ENCODE results near the gene TOM1L2. TPM values are rescaled to one million over a fixed set of nuclear protein-coding genes. Genes with fewer than 3 reads are reported as not detected.
"Not testable (repeated sequence)": the region's sequence is repeated elsewhere in the genome, so short reads cannot be mapped to it uniquely, and the experiment has no call there.

The TOM1L2 gene
- total RNA-seq, 1 donor from 2014 or later = 16.7 TPM

DNA sequence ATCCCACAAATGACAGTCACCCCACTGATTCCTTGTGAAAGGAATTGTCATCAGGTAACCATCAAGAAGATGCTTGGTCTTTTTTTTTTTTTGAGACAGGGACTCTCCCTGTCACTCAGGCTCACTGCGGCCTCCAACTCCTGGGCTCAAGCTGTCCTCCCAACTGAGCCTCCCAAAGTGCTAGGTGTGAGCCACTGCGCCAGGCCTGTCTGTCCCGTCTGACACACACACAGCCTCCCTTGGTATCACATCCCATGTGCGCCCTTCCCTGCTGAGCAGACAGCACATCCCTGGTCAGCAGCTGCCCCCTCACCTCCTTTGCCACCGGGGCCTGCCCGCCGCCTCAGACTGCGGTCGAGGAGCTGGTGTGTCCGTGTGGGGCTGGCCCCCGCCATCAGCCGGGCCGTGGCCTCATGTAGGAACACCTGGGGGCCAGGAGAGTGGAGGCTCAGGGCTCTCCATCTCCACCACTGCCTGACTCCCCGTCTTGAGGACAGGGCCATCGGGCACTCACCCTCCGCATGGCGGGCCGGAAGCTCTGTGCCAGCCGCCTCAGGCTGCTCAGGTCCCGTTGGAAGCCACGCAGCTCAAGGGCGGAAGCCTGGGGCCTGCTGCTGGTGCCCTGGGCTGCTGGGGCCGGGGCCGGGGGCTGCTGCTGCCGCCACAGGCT is 159.0 kb downstream of the TOM1L2 start:
- DNase-seq (ENCODE audit: low spot score in 2 of 2) (no peak), FAIRE-seq (no peak)

DNA sequence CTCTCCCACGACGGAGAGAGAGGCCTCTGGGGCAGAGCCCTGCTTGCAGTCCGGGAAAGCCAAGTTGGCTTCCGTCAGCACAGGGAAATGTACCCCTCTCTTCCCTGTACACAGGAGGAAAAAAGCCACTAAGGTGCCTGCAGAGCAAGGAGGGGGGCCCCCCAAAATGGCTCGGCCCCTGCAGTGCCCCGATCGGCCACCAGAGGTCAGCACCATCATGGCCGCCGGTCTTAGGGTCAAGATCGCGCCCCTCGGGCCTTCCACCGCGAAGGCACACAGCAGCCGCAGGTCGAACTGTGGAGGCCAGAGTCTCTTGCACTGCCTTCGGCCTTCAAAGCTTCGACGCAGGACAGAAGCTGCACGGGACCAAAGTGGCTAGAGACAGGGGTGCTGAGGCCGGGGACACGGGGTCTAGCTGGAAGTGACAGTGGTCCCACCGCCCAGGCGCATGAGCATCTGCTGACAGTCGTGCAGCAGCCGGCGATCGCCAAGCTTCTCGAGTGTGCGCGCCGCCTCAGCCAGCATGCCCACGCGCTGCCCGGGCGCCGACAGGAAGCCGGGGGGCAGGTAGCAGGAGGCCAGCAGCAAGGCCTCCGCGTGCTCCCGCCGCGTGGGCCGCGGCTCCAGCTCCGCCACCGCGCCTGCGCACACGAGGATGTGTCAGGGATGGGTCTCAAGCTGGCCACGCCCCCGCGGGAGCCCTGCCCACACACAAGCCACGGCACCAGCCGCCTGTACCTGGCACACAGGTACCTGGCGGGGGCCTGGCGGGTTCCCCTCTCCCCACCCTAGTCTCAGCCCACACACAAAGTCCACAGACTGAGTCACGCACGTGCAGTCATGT is 159.8 kb downstream of the TOM1L2 start:
- peak; percentile 87 to 92 for DNase-seq (ENCODE audit: low spot score in 2 of 2)
- FAIRE-seq = no peak

DNA sequence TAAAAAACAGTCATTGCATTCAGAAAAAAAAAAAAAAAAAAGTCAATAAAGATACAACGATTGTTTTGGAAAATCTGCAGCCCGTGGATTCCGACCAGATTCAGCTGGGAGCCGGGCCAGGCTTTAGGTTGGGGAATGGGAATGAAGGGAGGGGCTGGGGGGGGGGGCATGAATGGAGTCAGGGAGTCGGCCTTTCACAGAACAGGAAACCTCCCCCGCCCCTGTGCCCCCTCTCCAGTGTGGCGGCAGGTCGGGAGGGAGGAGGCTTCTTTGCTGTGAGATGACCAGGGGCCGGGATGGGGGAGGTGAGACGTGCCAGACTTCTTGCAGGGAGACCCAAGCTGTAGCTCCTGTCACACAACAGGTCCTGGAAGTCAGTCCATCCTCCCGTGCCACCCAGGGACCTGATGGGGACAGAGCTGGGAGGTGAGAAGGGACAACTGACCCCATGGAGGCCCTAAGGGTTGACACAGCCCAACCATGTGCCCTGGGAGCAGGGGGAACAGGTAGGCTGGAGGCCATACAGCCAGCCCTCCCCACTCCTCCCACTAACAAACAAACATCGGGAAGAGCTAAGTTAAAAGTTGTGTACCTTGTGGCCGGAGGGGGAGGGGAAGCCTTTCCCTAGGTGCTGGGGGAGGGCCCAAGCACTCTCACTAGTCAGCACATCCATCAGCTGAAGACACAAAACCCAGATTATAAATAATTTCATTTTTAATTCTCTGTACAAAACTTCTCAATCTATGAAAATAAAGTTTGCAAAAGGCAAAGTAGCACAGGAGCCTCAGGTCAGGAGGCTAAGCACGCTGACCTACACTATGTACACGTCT is 160.6 kb downstream of the TOM1L2 start:
- DNase-seq (ENCODE audit: low spot score in 2 of 2) (peak in 1 of 2 donors; percentile 54), FAIRE-seq (no peak)

DNA sequence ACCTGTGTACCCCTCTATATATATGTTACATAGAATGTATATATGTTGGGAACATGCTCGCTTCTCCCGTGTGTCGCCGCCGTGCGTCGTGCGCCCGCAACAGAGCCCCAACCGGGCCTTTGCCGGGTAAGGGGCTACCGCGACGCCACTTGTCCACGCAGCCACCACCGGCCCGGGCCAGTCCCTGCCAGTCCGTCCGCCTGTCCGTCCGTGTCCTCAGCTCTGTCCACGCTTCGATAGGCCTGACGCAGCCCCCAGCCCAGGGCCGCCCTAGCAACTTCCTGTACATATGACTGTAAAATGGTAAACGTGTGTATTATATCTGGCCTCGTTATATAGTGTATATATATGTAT is 161.3 kb downstream of the TOM1L2 start:
- peak in 1 of 2 donors; percentile 39 for DNase-seq (ENCODE audit: low spot score in 2 of 2)
- no peak for FAIRE-seq

DNA sequence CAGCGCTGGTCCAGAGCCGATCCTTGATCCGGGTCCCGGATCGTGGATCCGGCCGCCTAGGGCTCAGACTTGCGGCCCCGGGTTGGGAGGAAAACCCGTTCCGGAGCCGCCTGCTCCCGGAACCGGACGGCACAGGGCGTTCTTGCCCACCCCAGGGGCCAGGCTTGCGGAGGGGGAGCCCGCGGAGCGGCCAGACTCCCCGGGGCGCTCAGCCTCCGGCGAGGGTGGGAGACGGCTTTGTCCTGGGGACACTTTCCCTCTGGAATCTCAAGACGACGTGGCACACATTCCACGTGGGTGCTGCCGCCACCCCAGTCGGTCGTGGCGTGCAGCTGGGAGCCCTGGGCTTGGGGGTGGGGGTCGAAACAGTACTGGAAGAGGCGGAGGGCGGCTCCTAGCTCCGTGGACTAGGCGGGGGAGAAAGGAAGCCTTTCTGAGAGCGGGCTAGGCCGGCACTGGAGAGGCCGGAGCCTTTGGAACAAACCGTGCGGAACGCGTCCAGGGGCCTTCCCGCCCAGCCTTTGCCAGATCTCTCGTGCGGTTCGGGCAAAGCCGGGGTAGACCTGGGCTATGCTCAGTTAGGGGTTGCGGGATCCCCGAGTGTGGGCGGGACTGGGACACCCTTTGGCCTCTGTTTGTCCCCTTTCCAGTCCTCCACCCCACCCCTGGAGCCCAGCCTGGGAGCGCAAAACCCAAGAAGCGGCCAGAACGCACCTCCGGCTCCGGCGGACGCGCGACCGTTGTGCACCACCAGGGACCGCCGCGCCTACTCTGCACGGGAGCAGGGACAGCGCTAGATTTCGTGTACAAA is 161.9 kb downstream of the TOM1L2 start:
- no peak for FAIRE-seq

DNA sequence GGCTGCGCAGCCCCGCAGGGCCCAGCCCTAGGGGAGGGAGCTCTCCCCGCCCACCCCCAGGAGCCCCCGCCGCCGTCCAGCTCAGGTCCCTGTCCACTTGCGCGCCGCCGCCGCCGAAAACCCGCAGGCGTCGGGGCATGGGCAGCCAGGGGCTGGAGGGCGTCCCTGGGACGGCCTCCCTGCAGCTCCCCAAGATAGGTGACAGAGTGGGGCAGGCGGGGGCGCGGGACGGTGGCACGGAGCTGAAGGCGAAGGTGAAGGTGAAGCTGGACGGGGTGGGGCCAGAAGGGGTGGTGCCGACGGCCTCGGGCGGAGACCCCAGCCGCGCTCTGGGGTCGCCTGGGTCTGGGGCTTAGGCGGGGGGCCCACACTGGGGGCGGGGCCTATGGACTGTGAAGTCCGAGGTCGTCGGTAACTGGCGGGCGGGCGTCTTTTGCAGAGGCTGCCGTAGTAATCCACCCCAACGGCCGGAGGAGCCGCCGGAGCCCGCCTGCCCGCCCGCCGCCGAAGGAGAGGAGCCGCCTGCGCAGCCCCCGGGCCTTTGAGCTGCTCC is 162.6 kb downstream of the TOM1L2 start:
- FAIRE-seq (no peak), DNase-seq (ENCODE audit: low spot score in 2 of 2) (no peak)

More for the DNA sequence above, 161.9 kb downstream of the TOM1L2 start:
- peak; percentile 71 to 76 for DNase-seq (ENCODE audit: low spot score in 2 of 2)

DNA sequence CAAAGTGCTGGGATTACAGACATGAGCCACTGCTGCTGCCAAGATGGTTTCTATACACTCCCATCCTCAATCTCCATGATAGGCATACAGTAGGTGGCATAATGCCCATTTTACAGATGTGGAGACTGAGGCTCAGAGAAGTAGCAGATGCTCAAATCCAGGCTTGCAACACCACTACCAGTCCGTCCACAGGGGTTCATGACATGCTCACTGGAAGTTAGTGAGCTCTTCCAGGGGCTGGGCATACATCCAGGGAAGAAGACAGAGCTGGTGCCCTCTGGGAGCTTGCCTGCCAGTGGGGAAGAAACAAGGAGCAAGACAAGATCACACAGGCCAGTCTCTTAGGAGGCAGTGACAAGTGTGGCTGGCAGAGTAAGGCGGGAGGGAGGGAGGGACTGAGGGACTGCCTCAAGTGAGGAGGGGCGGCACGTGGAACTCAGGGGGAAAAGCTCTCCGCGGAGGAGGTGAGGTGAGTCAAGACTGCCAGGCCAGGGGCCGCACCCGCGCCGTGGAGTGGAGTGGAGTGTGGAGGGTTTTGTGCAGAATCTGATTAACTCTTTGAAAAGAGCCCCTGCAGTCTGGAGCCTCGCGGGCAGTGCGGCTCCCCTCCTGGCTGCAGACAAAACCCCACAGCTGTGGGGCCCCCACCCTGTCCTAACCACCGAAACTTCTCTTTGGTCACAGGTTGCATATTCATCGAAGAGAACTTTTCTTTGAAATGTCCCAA is 163.3 kb downstream of the TOM1L2 start:
- FAIRE-seq = no peak
- peak in 1 of 2 donors; percentile 37 for DNase-seq (ENCODE audit: low spot score in 2 of 2)

DNA sequence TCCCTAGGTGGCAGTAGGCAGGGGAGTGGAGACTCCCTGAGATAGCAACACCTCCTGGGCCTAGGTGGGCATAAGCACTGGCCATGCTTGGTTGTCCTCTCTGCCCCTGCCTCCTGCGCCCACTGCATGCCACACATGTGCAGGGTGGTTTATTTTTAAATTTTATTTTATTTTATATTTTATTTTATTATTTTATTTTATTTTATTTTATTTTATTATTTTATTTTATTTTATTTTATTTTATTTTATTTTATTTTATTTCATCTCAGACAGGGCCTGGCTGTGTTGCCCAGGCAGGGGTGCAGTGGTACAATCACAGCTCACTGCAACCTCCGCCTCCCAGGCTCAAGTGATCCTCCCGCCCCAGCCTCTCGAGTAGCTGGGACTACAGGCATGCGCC is 164.0 kb downstream of the TOM1L2 start:
- FAIRE-seq = not testable (repeated sequence)
- DNase-seq (ENCODE audit: low spot score in 2 of 2) = peak in 1 of 2 donors; percentile 34

DNA sequence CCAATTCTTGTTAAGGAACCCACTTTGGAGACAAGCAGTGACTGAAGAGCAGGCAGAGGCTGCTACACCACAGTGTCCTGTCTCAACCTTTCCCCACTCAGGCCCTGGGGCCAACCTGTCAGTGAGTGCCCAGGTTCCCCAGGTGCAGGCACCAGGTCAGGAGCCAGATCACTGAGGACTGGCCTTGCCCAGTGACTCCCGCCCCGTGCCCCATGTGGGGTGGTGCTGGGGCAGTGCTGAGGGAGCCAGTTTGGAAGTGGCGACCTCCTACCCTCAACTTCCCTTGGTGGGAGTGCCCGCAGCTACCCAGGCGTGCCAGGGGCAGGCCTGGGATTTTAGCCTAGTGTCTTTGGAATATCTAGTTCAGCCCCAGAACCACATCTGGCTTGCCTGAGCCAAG is 164.8 kb downstream of the TOM1L2 start:
- peak in 1 of 2 donors; percentile 19 for DNase-seq (ENCODE audit: low spot score in 2 of 2)
- no peak for FAIRE-seq

DNA sequence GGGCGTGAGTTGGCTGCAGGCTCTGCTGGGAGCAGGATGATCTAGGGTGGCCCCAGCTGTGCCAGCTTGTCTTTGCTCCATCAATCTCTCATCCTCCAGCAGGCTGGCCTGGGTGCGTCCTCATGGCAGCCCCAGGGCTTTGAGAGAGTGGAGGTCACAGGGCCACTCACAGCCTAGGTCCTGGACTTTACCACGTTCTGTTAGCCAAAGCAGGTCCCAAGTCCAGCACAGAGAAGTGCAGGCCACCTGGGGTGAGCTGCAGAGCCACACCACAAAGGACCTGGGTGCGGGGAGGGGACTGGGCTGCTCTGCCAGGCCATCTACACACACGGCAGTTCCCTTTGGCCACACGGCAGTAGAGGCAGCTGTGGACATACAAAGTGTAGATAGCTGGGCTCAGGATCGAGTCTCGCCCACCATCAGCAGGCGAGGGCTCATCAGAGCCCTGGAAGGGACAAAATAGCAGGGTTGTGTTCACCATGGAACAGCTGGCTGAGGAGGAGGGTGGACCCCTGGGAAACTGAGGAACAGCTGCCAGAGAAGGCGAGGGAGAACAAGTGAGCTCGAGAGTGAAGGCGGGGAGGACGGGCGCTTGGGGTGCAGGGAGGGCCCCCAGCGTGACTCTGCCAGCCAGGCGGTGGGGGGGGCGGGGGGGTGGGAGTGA is 165.5 kb downstream of the TOM1L2 start:
- DNase-seq (ENCODE audit: low spot score in 2 of 2) = peak in 1 of 2 donors; percentile 19
- no peak for FAIRE-seq

DNA sequence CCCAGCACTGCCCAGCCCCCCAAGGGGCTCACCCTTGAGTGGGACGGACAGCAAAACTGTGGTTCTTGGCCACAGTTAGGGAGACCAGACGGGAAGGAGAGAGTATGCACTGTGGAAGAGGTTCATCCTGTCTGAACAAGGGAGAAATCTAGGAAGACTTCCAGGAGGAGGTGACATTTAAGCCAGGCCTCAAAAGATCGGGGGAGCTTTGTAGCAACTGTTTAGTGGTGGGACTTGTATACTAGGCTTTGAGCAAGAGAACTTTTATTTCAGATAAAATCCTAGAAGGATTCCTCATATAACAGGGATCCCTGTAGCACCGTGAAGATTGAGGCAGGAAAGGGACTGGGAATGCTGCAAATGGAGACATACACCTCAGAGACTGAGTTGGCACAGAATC is 166.2 kb downstream of the TOM1L2 start:
- FAIRE-seq = no peak
- no peak for DNase-seq (ENCODE audit: low spot score in 2 of 2)

DNA sequence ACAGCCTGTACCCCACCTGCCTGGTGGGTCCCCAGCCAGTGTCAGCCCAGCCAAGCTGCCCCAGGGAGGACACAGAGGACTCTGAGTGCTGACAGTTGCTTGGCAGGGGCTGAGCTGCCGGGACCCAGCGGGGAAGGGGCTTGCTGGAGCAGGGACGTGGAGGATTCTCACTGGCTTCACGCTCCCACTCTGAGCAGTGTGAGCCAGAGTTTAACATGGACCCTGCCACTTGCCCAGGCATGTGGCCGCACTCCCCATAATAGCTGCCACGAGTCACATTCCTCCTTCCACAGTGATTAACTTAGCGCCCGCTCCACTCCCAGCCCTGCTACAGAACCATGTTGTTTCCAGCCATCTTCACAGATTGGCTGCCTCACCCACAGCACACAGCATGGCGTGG is 166.6 kb downstream of the TOM1L2 start:
- DNase-seq (ENCODE audit: low spot score in 2 of 2) (peak in 1 of 2 donors; percentile 13), FAIRE-seq (no peak)

DNA sequence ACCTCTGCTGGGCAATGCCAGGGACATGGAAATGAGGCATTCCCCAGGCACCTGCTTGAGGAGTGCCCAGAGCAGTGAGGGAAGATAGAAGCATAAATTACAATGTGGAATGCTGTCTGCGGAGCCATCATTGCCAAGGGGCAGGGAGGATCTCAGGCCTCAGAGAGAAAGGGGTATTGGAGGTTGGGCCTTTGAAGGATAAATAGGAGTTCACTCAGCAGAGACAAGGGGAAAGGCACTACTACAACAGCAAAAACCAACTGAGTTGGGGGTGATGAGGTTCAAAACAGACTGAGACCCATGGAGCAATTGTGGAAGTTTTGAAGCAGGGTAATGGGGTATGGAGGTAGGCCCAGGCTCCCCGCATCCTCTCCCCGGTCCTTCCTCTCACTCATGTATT is 168.2 kb downstream of the TOM1L2 start:
- FAIRE-seq = no peak
- DNase-seq (ENCODE audit: low spot score in 2 of 2) = no peak

DNA sequence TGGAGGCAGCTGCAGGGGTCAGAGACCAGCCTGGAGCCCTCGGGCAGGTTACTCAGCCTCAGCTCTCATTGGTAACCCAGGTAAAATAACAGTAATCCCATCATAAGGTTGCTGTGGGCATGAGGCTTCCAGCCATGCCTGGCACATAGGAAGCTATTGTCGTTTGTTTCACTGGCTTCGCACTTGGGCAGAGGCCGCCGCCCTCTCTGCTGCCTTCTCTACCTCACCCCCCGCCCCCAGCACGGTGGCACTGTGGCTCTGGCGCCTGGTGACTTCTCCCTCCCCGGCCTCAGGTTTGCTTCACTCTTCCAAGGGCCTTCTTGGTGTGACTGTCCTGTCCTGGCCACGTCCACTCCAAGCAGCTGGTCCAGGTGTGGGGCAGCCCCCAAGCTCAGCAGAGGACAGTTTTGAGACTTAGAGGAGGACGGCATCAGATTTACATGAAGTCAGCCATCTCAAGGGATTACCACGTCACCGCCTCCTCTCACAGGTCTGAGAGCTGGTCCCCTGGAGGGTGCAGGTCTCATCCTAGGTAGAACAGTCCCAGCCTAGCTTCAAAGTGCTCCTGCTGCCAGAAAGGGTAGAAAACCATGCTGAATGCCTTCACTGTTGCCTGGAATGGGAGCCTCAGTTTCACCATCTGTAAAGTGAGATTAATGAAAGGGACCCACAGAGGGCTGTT is 170.3 kb downstream of the TOM1L2 start:
- DNase-seq (ENCODE audit: low spot score in 2 of 2) (peak in 1 of 2 donors; percentile 63), FAIRE-seq (no peak)

DNA sequence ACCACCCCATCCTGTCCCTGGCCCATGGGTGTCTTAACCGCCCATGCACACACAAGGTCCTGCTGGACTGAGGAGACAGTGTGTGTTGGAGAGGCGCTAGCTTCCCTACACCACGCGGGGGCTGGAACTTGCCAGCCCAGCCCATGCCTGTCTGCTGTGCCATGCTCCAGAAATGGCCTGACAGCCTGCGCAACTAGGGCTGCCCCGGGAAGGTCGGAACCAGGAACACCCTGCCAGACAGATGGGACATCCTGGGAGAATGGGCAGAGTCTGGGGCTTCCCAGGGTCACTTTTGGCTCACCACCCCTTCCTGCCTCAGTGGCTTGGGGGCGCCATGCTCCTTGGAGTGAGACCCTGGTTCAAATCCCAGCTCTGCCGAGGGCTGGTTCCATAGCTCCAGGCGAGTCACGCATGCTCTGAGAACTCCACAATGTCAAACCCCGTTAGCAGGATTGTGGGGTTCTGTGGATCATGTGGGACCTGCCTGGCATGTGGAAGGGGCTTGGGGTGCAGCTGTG is 171.6 kb downstream of the TOM1L2 start:
- FAIRE-seq (no peak), DNase-seq (ENCODE audit: low spot score in 2 of 2) (no peak)

DNA sequence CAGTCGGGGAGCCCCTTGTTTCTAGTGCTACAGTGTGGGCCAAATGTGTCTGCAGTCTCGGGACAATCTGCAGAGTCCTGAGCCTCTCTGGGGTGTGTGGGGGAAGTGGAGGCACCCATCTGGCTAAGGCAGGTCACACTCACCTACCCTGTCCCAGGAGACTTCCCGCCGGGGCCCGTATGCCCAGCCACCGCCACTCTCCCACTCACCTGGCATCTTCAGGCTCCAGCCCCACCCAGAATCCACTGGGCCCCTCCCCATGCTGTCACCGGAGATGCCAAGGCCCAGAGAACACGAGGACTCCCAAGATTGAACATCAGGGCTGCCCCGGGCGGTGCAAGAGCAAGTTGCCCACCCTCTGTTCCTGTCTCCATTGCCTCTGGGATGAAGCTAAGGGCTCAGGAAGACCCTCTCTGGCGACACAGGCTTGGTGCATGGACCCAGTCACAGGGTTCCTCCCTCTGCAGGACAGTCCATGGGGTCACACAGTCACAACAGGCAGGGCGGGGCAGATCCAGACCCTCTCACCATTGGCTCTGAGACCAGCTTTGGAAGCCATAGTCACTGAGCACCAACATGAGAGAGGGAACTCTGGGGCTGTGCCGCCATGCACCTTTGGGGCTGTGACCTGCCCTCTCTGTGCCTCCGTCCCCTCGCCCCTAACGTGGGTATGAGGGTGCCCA is 173.5 kb downstream of the TOM1L2 start:
- DNase-seq (ENCODE audit: low spot score in 2 of 2) (no peak), FAIRE-seq (no peak)

DNA sequence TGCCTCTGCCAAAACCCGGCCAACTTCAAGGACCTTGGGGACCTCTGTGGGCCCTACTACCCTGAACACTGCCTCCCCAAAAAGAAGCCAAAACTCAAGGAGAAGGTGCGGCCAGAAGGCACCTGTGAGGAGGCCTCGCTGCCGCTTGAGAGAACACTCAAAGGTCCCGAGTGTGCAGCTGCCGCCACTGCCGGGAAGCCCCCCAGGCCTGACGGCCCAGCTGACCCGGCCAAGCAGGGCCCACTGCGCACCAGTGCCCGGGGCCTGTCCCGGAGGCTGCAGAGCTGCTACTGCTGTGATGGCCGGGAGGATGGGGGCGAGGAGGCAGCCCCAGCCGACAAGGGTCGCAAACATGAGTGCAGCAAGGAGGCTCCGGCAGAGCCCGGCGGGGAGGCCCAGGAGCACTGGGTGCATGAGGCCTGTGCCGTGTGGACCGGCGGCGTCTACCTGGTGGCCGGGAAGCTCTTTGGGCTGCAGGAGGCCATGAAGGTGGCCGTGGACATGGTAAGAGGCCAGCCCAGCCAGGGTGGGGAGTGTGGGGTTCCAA is 174.1 kb downstream of the TOM1L2 start:
- FAIRE-seq (no peak), DNase-seq (ENCODE audit: low spot score in 2 of 2) (no peak)
